HepG2 (cell line): ENCODE results near the gene TRIM67. TPM values are rescaled to one million over a fixed set of nuclear protein-coding genes. Genes with fewer than 3 reads are reported as not detected.

Source experiments
- DPF2 ChIP-seq: sonication (generic); formaldehyde crosslinking; IDR thresholded peaks from 2 replicates; pipeline ENCODE4 v1.4.0; 2020; ENCODE audit warnings: mild to moderate bottlenecking, low read depth, missing genetic modification reagents, borderline replicate concordance
- GABPB1 ChIP-seq: IDR thresholded peaks from 2 replicates; pipeline ENCODE4 v1.6.1; 2016; ENCODE audit warnings: mild to moderate bottlenecking, missing genetic modification reagents, moderate library complexity, missing compliant biosample characterization
- GTF2F1 ChIP-seq: fragments of 150-350 bp; IDR thresholded peaks from 2 replicates; pipeline ENCODE4 v1.6.1; 2014; ENCODE audit warnings: low read length
- HNF4G ChIP-seq, 2 experiments: sonication (generic) in 1 of 2; formaldehyde crosslinking in 1 of 2; IDR thresholded peaks; 2 replicates each; pipeline versions ENCODE4 v1.4.0 to v1.6.1; 2011 to 2020; ENCODE audit warnings: borderline replicate concordance in 2 of 2, low read depth in 2 of 2, mild to moderate bottlenecking in 2 of 2, low read length in 1 of 2, missing genetic modification reagents in 1 of 2, moderate library complexity in 1 of 2
- KLF12 ChIP-seq: sonication (generic); formaldehyde crosslinking; IDR thresholded peaks from 2 replicates; pipeline ENCODE4 v1.4.0; 2020; ENCODE audit warnings: missing genetic modification reagents, borderline replicate concordance
- MTF1 ChIP-seq: sonication (generic); formaldehyde crosslinking; IDR thresholded peaks from 2 replicates; pipeline ENCODE4 v1.5.0; 2020; ENCODE audit warnings: missing genetic modification reagents
- MYPOP ChIP-seq: sonication (generic); formaldehyde crosslinking; IDR thresholded peaks from 2 replicates; pipeline ENCODE4 v1.8.1; 2023; ENCODE audit warnings: mild to moderate bottlenecking, moderate library complexity, missing genetic modification reagents
- NR2F2 ChIP-seq: IDR thresholded peaks from 2 replicates; pipeline ENCODE4 v1.6.1; 2012; ENCODE audit warnings: low read depth, inconsistent platforms, borderline replicate concordance
- RBM22 ChIP-seq: fragments of 200-400 bp; formaldehyde crosslinking; optimal IDR thresholded peaks from 2 replicates; pipeline ENCODE3; 2017; ENCODE audit warnings: mild to moderate bottlenecking, low read length, moderate library complexity
- SMAD1 ChIP-seq: sonication (generic); formaldehyde crosslinking; IDR thresholded peaks from 2 replicates; pipeline ENCODE4 v1.4.0; 2020; ENCODE audit warnings: missing genetic modification reagents, low read depth, mild to moderate bottlenecking, borderline replicate concordance
- SMARCE1 ChIP-seq: fragments of 450-650 bp; IDR thresholded peaks from 2 replicates; pipeline ENCODE4 v1.6.1; 2017; ENCODE audit warnings: borderline replicate concordance
- SNAPC4 ChIP-seq: sonication (generic); formaldehyde crosslinking; IDR thresholded peaks from 2 replicates; pipeline ENCODE4 v1.4.0; 2020; ENCODE audit warnings: mild to moderate bottlenecking, missing genetic modification reagents
- THAP11 ChIP-seq: IDR thresholded peaks from 2 replicates; pipeline ENCODE4 v1.6.1; 2016; ENCODE audit warnings: missing biosample characterization, missing genetic modification reagents
- ZBTB20 ChIP-seq: sonication (generic); formaldehyde crosslinking; IDR thresholded peaks from 2 replicates; pipeline ENCODE4 v1.8.1; 2023; ENCODE audit warnings: missing genetic modification reagents, low read depth, mild to moderate bottlenecking, borderline replicate concordance
- ZFP82 ChIP-seq: sonication (generic); formaldehyde crosslinking; IDR thresholded peaks from 2 replicates; pipeline ENCODE4 v1.5.1; 2020; ENCODE audit warnings: mild to moderate bottlenecking, missing genetic modification reagents, borderline replicate concordance
- ZFX ChIP-seq: sonication (generic); formaldehyde crosslinking; IDR thresholded peaks from 2 replicates; pipeline ENCODE4 v1.4.0; 2020; ENCODE audit warnings: mild to moderate bottlenecking, low read depth, missing genetic modification reagents, moderate library complexity
- ZNF850 ChIP-seq: sonication (generic); formaldehyde crosslinking; conservative IDR thresholded peaks from 2 replicates; pipeline ENCODE4 v1.9.0; 2021; ENCODE audit warnings: mild to moderate bottlenecking, missing genetic modification reagents
- ZNF878 ChIP-seq: sonication (generic); formaldehyde crosslinking; IDR thresholded peaks from 2 replicates; pipeline ENCODE4 v1.8.1; 2023; ENCODE audit warnings: mild to moderate bottlenecking, missing genetic modification reagents, moderate library complexity
- polyA plus RNA-seq, 8 experiments: library from polyadenylated mRNA; depleted of rRNA in 3 of 8; stranded (reverse) in 7 of 8; unstranded in 1 of 8; fragments of >200 nt; fragmentation: Illumina TruSeq in 4 of 8; extraction: Trizol in 4 of 8; gene quantifications; 2 replicates each; pipeline versions ENCODE4 v1.2.1 to v1.2.3, GENCODE V29; 2011 to 2016; ENCODE audit warnings: low read depth in 4 of 8, missing spikeins in 1 of 8, mixed read lengths in 1 of 8; ENCODE audit not compliant: insufficient read depth in 1 of 8
- total RNA-seq, 5 experiments: library from RNA; depleted of rRNA; stranded (reverse); fragments of >200 nt; fragmentation: Illumina TruSeq; extraction: Trizol; gene quantifications; 2 replicates each; pipeline ENCODE4 v1.2.3, GENCODE V29; 2016; ENCODE audit warnings: low read depth in 1 of 5
- TF ChIP-seq, protein P1 (sequence below): sonication (generic); formaldehyde crosslinking; IDR thresholded peaks from 2 replicates; pipeline ENCODE4 v1.8.1; 2023; ENCODE audit warnings: missing genetic modification reagents, inconsistent platforms, borderline replicate concordance
- TF ChIP-seq, protein P2 (sequence below): IDR thresholded peaks from 2 replicates; pipeline ENCODE4 v1.6.1; 2016; ENCODE audit warnings: missing compliant biosample characterization, missing genetic modification reagents, borderline replicate concordance

The TRIM67 gene
- total and polyA plus RNA-seq, 2 of the 13 experiments (the other 11 are each of a cell fraction or from before 2014, with no cell fraction given): not detected

DNA sequence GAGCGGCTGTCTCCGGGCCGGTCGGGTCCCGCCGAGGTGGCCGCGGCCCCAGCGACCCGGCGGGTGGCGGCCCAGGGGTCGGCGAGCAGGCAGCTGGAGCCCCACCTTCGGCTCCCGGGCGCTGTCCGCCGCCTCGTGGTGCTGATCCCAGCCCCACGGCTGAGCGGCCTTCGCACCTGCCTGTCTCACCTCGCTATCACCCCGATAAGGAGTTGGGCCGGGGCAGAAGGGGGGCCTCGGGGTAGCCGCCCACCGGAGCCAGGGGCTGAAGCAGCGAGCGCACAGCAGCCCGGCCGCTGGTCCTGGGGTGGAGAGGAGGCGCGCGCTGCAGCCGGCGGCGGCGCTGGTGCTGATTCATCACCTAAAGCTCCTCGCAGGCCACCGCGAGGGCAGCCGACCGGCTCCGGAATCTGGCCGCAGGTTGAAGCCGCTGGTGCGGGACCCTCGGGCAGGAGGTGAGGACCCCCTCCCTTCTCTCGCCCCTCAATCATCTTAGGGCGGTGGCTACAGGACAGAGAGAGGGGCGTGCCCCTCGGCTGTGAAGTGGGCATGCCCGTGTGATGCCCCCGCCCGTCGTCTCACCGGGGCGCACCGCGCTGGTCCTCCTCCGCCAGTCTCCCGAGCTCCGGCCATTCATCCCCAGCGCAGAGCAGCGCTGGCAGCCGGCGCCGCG is 575 bp downstream of the TRIM67 start (continued):
- TF ChIP-seq ZFX (CRISPR knock-in tag): peak; percentile 35; the same call in 1 of the 2 replicates
- no peak; the same call in 1 of the 2 replicates for TF ChIP-seq ZBTB20 (CRISPR knock-in tag)
- peak; percentile 92; the same call in 1 of the 2 replicates for TF ChIP-seq KLF12 (CRISPR knock-in tag)
- no peak for TF ChIP-seq SMARCE1
- TF ChIP-seq SNAPC4 (CRISPR knock-in tag): no peak
- 0 out of 2 replicates have a peak, but pooled peaks have one; percentile 40 for TF ChIP-seq THAP11 (CRISPR knock-in tag)
- peak; percentile 77; the same call in 1 of the 2 replicates for TF ChIP-seq ZNF878 (CRISPR knock-in tag)
- peak; percentile 67; the same call in 1 of the 2 replicates for TF ChIP-seq GABPB1
- TF ChIP-seq, protein P1, sequence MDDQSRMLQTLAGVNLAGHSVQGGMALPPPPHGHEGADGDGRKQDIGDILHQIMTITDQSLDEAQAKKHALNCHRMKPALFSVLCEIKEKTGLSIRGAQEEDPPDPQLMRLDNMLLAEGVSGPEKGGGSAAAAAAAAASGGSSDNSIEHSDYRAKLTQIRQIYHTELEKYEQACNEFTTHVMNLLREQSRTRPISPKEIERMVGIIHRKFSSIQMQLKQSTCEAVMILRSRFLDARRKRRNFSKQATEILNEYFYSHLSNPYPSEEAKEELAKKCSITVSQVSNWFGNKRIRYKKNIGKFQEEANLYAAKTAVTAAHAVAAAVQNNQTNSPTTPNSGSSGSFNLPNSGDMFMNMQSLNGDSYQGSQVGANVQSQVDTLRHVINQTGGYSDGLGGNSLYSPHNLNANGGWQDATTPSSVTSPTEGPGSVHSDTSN (CRISPR knock-in tag): peak; percentile 85; the same call in 1 of the 2 replicates
- TF ChIP-seq ZNF850: no peak
- peak; percentile 80; the same call in 1 of the 2 replicates for TF ChIP-seq MYPOP (CRISPR knock-in tag)
- TF ChIP-seq HNF4G (IDR thresholded peaks at IDR 0.05; ENCODE audit: borderline replicate concordance, low read depth, low read length): no peak
- no peak for TF ChIP-seq HNF4G (CRISPR knock-in tag; IDR thresholded peaks at IDR 0.05; ENCODE audit: borderline replicate concordance, low read depth)
- TF ChIP-seq MTF1 (CRISPR knock-in tag): peak; percentile 87
- TF ChIP-seq DPF2 (CRISPR knock-in tag): no peak
- TF ChIP-seq ZFP82 (CRISPR knock-in tag): no peak; the same call in 1 of the 2 replicates
- TF ChIP-seq NR2F2: no peak
- no peak for TF ChIP-seq GTF2F1
- TF ChIP-seq RBM22: no peak
- no peak for TF ChIP-seq SMAD1 (CRISPR knock-in tag)
- TF ChIP-seq, protein P2, sequence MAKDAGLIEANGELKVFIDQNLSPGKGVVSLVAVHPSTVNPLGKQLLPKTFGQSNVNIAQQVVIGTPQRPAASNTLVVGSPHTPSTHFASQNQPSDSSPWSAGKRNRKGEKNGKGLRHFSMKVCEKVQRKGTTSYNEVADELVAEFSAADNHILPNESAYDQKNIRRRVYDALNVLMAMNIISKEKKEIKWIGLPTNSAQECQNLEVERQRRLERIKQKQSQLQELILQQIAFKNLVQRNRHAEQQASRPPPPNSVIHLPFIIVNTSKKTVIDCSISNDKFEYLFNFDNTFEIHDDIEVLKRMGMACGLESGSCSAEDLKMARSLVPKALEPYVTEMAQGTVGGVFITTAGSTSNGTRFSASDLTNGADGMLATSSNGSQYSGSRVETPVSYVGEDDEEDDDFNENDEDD (CRISPR knock-in tag): no peak; the same call in 1 of the 2 replicates
